Measurements from ENCODE around the gene C1QTNF12. TPM values are rescaled to one million over a fixed set of nuclear protein-coding genes. Genes with fewer than 3 reads are reported as not detected.

Gene C1QTNF12
- total RNA-seq, 4 donors from 2014 or later = 23.3 to 58.0 (median 44.2) TPM; not detected in 1

DNA sequence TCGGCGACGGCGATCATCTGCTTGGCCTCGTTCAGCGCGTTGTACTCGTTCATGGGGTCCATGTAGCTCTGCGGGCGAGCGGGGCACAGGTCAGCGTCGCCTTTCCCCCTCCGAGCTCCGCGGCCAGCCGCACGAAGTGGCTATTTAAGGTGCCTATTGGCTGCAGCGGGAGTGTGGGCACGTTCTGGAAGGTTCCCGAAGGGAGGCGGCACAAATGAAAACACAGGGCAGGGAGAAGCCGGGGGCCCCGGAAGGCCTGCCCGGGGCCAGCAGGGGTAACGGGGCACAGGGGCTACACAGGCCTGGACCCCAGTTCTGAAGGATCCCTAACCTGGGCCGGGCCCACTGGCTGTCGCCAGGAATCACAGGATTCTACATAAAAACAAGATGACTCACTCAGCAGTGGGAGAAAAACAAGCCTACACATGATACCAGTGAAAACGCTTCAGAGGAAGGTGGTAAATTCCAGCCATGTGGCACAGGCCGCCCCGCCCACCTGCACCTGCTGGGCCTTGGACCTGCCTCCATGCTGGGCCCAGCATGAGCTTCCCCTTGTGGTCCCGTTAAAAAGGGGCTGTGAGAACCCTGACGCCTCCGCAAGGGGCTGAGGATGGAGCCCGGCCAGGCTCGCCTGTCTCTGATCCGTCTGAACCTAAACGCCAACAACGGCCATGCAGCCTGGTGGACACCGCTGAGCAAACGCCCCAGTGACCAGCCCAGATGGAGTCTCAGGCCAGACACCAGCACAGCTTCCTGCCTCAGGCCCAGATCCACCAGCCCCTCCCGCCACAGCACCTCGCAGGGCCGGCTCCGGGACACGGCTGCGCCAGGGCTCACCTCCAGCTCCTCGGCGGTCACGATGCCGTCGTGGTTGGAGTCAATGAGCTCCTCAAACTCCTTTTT is 28.6 kb downstream of the C1QTNF12 start:
- TF ChIP-seq, protein P1, sequence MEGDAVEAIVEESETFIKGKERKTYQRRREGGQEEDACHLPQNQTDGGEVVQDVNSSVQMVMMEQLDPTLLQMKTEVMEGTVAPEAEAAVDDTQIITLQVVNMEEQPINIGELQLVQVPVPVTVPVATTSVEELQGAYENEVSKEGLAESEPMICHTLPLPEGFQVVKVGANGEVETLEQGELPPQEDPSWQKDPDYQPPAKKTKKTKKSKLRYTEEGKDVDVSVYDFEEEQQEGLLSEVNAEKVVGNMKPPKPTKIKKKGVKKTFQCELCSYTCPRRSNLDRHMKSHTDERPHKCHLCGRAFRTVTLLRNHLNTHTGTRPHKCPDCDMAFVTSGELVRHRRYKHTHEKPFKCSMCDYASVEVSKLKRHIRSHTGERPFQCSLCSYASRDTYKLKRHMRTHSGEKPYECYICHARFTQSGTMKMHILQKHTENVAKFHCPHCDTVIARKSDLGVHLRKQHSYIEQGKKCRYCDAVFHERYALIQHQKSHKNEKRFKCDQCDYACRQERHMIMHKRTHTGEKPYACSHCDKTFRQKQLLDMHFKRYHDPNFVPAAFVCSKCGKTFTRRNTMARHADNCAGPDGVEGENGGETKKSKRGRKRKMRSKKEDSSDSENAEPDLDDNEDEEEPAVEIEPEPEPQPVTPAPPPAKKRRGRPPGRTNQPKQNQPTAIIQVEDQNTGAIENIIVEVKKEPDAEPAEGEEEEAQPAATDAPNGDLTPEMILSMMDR (IDR thresholded peaks at IDR 0.05) = no peak
- TF ChIP-seq POLR2A (IDR thresholded peaks at IDR 0.05) = no peak
- Histone ChIP-seq H3K9me3 (no peaks in the 10 kb centered on the region), H3K36me3 (peaks cover 0 to 63% (median 0%) of the 10 kb centered on the region in 3 donors), H3K4me3 (no peak overlapping the region), H3K27ac (peak overlapping the region in 1 of 4 donors; percentile 25), H3K27me3 (no peaks in the 10 kb centered on the region), H3K4me1 (peaks cover 0 to 22% (median 18%) of the 10 kb centered on the region in 4 donors)
- DNase-seq = no peak

DNA sequence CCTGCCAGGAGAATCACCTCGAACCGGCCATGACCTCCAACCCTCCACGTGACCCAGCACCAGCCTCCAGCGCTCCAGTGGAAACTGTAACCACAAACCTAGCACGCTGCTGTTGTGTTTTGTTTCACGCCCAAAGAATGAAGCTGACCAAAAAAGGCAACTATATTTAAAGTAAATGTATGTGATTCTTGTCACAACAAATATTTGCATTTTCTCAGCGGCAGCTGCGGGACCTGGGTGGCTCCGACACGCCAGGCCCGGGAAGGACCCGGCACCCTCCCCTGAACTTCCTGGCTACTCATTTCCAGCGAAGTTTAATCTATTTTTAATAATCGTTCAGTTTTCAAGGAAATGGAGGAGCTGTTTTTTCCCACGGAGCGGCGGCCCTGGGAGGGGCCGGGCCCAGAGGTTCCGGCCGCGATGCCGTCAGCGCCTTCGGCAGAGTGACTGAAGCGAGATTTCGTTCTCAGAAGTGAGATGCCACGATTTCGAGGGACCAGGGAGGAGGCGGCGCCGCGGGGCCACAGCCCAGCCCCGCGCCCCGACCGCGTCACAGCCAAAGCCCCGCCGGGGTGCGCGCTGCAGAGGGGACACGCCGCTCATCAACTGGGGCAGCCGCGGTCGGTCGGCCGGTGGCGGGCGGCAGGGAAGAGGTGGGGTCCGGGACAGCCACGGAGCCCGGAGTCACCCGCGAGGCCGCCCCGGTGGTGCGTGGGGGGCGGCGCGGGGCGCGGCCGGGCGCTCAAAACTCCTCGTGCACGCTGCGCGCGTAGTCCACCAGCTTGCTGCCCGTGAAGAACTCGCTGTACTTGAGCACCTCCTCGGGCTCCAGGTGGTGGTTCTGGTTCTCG is 29.5 kb downstream of the C1QTNF12 start:
- Histone ChIP-seq H3K9me3 (no peaks in the 10 kb centered on the region), H3K4me3 (no peak overlapping the region), H3K27ac (peak overlapping the region in 1 of 4 donors; percentile 43), H3K4me1 (peaks cover 0 to 31% (median 18%) of the 10 kb centered on the region in 4 donors), H3K27me3 (no peaks in the 10 kb centered on the region), H3K36me3 (peaks cover 0 to 54% (median 0%) of the 10 kb centered on the region in 3 donors)
- TF ChIP-seq, protein P1 (IDR thresholded peaks at IDR 0.05) = no peak
- no peak for TF ChIP-seq POLR2A (IDR thresholded peaks at IDR 0.05)
- DNase-seq = no peak

DNA sequence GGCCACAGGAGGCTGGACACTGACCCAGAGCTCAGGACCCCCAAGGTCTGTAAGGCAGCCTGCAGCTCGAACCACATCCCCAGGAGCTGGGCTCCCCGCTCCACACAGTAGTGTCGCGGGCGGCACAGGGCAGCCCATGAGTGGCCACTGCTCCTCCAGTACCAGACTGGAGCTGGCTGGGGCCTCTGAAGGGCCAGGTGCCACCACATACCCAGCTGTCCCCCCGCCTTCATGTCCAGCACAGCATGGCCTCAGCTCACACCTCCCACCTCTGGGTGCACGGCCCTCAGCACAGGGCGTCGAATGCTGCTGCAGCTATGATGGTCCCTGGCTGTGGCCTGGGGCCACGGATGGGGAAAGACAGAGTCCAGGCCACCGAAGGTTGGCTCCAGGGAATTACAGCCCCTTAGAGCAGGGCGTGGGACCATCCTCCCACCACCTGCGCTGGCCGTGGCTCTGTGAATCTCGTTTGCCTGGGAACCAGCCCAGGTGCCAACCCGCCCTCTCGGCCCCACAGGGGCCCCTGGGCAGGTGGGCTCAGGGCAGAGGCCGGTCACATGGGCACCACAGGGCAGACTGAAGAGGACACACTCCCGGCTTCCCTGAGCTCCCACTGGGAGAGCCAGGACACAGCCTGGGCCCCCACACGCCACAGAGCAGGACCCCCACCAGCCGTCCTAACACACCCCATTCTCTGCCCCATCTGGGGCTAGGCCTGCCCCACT is 30.5 kb downstream of the C1QTNF12 start:
- TF ChIP-seq, protein P1 (IDR thresholded peaks at IDR 0.05) = no peak
- no peak for TF ChIP-seq POLR2A (IDR thresholded peaks at IDR 0.05)
- Histone ChIP-seq H3K27ac (peak overlapping the region in 1 of 4 donors; percentile 43), H3K9me3 (no peaks in the 10 kb centered on the region), H3K36me3 (peaks cover 0 to 45% (median 0%) of the 10 kb centered on the region in 3 donors), H3K27me3 (no peaks in the 10 kb centered on the region), H3K4me1 (peaks cover 0 to 36% (median 18%) of the 10 kb centered on the region in 4 donors), H3K4me3 (no peak overlapping the region)
- DNase-seq = no peak

DNA sequence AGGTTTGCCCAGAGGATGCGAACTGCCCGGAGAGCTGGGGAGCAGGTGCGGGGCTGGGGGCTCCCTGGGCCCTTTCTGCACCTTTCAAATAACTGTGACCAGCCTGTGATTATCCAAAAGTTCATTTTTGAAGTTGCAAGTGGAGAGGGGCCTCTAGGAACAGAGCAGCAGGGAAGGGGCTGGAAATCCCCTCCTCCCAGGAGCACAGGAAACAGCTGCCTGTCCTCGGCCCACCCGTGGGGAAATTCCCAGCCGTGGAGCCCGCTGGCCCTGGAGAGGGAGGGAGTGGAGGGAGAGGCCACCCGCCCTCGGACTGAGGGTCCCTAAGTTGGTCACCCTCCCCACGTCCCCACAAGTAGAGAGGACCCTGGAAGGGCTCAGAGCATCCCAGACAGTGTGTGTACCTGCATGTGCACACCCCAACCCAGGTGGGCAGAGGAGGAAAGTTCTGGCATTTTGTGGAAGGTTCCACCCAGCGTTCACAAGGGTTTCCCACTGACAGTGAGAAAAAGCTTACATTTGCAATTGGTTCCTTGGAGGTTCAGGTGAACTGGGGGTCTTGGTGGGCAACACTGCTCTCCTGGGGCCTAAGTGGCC is 31.3 kb downstream of the C1QTNF12 start:
- TF ChIP-seq POLR2A (IDR thresholded peaks at IDR 0.05) = no peak
- TF ChIP-seq, protein P1 (IDR thresholded peaks at IDR 0.05) = no peak
- peak overlapping the region in 2 of 4 donors; percentile 30 to 49 for H3K27ac ChIP-seq

More for the DNA sequence above, 31.3 kb downstream of the C1QTNF12 start:
- Histone ChIP-seq H3K4me1 (peaks cover 0 to 36% (median 18%) of the 10 kb centered on the region in 4 donors), H3K9me3 (no peaks in the 10 kb centered on the region), H3K27me3 (no peaks in the 10 kb centered on the region), H3K4me3 (no peak overlapping the region), H3K36me3 (peaks cover 0 to 36% (median 0%) of the 10 kb centered on the region in 3 donors)
- no peak for DNase-seq

Data from Peyer's patch (tissue), 4 donors.